ENCODE results near the gene ERAP2. TPM values are rescaled to one million over a fixed set of nuclear protein-coding genes. Genes with fewer than 3 reads are reported as not detected.

ERAP2 gene
- total RNA-seq, 2 donors from 2014 or later: 7.5 to 24.7 TPM

DNA sequence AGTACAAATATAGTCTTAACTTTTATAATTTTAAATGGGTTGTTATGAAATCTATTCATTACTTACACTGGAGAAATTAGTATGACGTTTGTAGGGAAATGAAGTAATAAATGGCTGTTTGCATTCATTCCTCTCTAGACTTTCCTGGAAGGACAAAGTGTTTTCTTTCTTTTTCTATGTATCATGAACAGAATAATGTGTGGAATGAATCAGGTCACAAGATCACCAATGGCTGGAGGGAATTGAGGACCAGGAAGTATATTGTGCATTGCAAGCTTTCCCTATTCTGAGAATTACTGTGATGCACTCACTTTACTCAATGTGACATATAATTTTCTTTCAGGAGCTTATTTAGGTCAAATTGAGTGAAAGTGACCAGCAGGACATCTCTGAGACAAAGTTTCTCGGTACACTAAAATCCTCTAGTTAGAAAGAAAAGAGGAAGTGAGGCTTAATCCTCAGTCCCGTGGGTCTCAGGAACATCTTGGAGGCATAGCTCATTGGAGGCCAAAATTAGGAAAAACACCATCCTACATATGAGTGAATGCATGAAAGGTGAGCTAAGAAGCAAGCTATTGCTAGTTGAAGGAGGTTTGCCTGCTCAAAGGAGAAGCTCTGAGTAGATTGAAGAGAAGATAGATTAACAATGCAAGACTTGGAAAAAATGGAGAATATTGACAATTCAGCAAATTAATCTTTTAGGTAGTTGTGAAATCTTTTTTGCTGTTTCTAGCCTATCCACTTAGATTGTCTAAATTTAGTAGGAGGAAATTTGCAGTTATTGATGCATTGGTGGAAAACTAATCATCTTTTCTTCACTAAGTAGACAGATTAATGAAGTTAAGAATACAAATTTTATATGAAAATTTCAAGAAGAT, 28.0 kb downstream of the ERAP2 start:
- no peak for ATAC-seq

DNA sequence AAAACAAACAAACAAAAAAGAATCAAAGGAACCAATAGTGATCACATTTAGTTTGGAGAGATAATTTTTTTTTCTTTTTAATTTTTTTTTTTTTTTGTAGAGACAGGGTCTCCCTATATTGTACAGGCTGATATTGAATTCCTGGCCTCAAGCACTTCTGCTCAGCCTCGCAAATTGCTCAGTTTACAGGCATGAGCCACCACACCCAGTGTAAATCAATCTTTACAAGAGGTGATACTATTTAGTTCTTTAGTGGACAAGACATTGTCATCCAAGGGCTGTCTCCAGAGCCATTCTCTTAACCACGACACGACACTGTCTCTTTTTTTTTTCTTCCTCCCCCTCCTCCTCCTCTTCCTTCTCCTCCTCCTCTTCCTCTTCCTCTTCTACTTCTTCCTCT, 29.6 kb downstream of the ERAP2 start:
- H3K4me3 ChIP-seq: no peak overlapping the region
- peaks cover 0 to 2% of the 10 kb centered on the region in 2 donors for H3K36me3 ChIP-seq (replicated peaks in 1 of 2; ENCODE audit: insufficient read depth in 1 of 2, low read depth in 2 of 2)
- TF ChIP-seq POLR2A (IDR thresholded peaks at IDR 0.05): no peak
- TF ChIP-seq, protein P1, sequence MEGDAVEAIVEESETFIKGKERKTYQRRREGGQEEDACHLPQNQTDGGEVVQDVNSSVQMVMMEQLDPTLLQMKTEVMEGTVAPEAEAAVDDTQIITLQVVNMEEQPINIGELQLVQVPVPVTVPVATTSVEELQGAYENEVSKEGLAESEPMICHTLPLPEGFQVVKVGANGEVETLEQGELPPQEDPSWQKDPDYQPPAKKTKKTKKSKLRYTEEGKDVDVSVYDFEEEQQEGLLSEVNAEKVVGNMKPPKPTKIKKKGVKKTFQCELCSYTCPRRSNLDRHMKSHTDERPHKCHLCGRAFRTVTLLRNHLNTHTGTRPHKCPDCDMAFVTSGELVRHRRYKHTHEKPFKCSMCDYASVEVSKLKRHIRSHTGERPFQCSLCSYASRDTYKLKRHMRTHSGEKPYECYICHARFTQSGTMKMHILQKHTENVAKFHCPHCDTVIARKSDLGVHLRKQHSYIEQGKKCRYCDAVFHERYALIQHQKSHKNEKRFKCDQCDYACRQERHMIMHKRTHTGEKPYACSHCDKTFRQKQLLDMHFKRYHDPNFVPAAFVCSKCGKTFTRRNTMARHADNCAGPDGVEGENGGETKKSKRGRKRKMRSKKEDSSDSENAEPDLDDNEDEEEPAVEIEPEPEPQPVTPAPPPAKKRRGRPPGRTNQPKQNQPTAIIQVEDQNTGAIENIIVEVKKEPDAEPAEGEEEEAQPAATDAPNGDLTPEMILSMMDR (IDR thresholded peaks at IDR 0.05): no peak
- H3K4me1 ChIP-seq: no peaks in the 10 kb centered on the region
- H3K27ac ChIP-seq: no peak overlapping the region
- ATAC-seq: no peak
- H3K9me3 ChIP-seq: no peaks in the 10 kb centered on the region
- no peak for DNase-seq
- WGBS, 2 donors: 75 to 97% methylated on average over 3 of the region's 3 CpGs
- intact Hi-C loops (cut with DNase I): no loop called here
- H3K27me3 ChIP-seq: no peaks in the 10 kb centered on the region

More for the DNA sequence above, 28.0 kb downstream of the ERAP2 start:
- TF ChIP-seq, protein P1 (IDR thresholded peaks at IDR 0.05): no peak
- TF ChIP-seq POLR2A (IDR thresholded peaks at IDR 0.05): no peak
- intact Hi-C loops (cut with DNase I): no loop called here
- WGBS, 2 donors: 78 to 80% methylated on average over 3 of the region's 3 CpGs
- no peaks in the 10 kb centered on the region for H3K4me1 ChIP-seq
- H3K27ac ChIP-seq: no peak overlapping the region
- no peak for DNase-seq
- no peak overlapping the region for H3K4me3 ChIP-seq
- H3K27me3 ChIP-seq: no peaks in the 10 kb centered on the region
- peaks cover 0 to 2% of the 10 kb centered on the region in 2 donors for H3K36me3 ChIP-seq (replicated peaks in 1 of 2; ENCODE audit: insufficient read depth in 1 of 2, low read depth in 2 of 2)
- no peaks in the 10 kb centered on the region for H3K9me3 ChIP-seq

DNA sequence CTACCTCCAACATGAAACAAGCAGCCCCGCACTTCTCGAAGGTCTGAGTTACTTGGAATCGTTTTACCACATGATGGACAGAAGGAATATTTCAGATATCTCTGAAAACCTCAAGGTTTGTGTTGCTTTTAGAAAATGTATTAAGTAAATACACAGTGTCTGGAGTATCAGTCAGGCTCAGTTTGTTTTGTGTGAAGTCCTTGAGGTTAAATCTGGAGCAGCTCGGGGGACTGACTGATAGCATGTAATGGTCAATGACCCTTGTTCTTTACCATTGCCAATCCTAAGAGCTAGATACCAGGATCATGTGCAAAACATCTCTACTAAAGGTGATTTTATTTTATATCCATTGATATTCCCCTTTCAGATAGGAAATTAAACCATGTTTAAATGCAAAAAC, 32.7 kb downstream of the ERAP2 start:
- Histone ChIP-seq H3K27me3 (no peaks in the 10 kb centered on the region), H3K27ac (no peak overlapping the region), H3K36me3 (replicated peaks in 1 of 2; ENCODE audit: insufficient read depth in 1 of 2, low read depth in 2 of 2) (no peaks in the 10 kb centered on the region), H3K9me3 (no peaks in the 10 kb centered on the region), H3K4me1 (no peaks in the 10 kb centered on the region), H3K4me3 (no peak overlapping the region)
- ATAC-seq (no peak), DNase-seq (no peak)
- WGBS, 2 donors: 36 to 47% methylated on average over 4 of the region's 4 CpGs
- intact Hi-C loops (cut with DNase I): no loop called here
- TF ChIP-seq, protein P1 (IDR thresholded peaks at IDR 0.05): no peak
- TF ChIP-seq POLR2A (IDR thresholded peaks at IDR 0.05): no peak

DNA sequence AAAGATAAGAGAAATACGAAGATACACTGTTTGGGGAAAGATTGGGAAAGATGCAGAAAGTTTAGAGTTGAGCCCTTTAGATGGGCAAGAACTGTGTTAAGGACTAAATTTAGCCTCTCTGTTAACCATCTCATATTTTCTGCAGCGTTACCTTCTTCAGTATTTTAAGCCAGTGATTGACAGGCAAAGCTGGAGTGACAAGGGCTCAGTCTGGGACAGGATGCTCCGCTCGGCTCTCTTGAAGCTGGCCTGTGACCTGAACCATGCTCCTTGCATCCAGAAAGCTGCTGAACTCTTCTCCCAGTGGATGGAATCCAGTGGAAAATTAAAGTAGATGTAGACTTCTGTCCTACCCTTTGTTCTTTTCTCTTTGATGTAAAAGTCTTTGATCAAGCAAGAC, 33.1 kb downstream of the ERAP2 start:
- intact Hi-C loops (cut with DNase I): no loop called here
- Histone ChIP-seq H3K36me3 (replicated peaks in 1 of 2; ENCODE audit: insufficient read depth in 1 of 2, low read depth in 2 of 2) (no peaks in the 10 kb centered on the region), H3K9me3 (no peaks in the 10 kb centered on the region), H3K4me3 (no peak overlapping the region), H3K27me3 (no peaks in the 10 kb centered on the region), H3K4me1 (no peaks in the 10 kb centered on the region), H3K27ac (no peak overlapping the region)
- TF ChIP-seq, protein P1 (IDR thresholded peaks at IDR 0.05): no peak
- TF ChIP-seq POLR2A (IDR thresholded peaks at IDR 0.05): no peak
- DNase-seq: no peak
- WGBS, 2 donors: 74 to 83% methylated on average over 4 of the region's 4 CpGs
- ATAC-seq: no peak

DNA sequence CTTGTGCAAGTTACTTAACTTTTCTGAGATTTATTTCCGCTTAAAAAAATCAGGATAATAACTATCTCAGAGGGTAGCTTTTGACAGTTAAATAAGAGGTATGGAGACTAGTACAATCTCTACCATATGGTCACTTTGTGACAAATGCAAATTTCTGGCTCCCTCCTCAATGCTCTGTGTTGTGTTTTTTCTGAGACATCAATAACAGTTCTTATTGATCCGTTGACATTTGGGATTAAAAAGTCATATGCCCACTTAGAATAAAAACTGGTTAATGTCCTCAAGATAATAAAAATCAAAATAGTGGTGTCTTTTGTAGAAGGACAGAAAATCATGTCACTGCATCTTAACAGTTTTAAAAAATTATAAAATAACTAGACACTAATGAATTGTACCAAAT, 34.8 kb downstream of the ERAP2 start:
- no peaks in the 10 kb centered on the region for H3K36me3 ChIP-seq (replicated peaks in 1 of 2; ENCODE audit: insufficient read depth in 1 of 2, low read depth in 2 of 2)
- no peaks in the 10 kb centered on the region for H3K4me1 ChIP-seq
- TF ChIP-seq POLR2A (IDR thresholded peaks at IDR 0.05): no peak
- TF ChIP-seq, protein P1 (IDR thresholded peaks at IDR 0.05): no peak
- no peak overlapping the region for H3K4me3 ChIP-seq
- no peak for DNase-seq
- H3K27ac ChIP-seq: no peak overlapping the region
- no peaks in the 10 kb centered on the region for H3K27me3 ChIP-seq
- WGBS, 2 donors: 84 to 90% methylated on average over 2 of the region's 2 CpGs
- intact Hi-C loops (cut with DNase I): no loop called here
- ATAC-seq: no peak
- no peaks in the 10 kb centered on the region for H3K9me3 ChIP-seq
